Trophoblast cell (in vitro differentiated cells and primary cell): Measurements from ENCODE around the gene PHF12.

Experiments
- DNase-seq, 2 donors: peaks; one replicate each; pipeline ENCODE4 v3.0.0-alpha.2; 2016
- H2AFZ ChIP-seq: 2 replicates; pipeline ENCODE4 v1.6.1; 2013; ENCODE audit warnings: low read length, moderate library complexity, mild to moderate bottlenecking; ENCODE audit not compliant: insufficient read depth, poor library complexity
- H2AK5ac ChIP-seq: 2 replicates; pipeline ENCODE4 v1.6.1; 2013; ENCODE audit warnings: mild to moderate bottlenecking, low read length
- H2BK120ac ChIP-seq: 2 replicates; pipeline ENCODE4 v1.6.1; 2013; ENCODE audit warnings: low read length, mild to moderate bottlenecking, moderate library complexity; ENCODE audit not compliant: insufficient read depth, poor library complexity
- H2BK12ac ChIP-seq: 2 replicates; pipeline ENCODE4 v1.6.1; 2013; ENCODE audit warnings: mild to moderate bottlenecking, low read length, moderate library complexity
- H2BK5ac ChIP-seq: 2 replicates; pipeline ENCODE4 v1.6.1; 2013; ENCODE audit warnings: low read length, low read depth, moderate library complexity, mild to moderate bottlenecking; ENCODE audit not compliant: poor library complexity
- H3K14ac ChIP-seq: 2 replicates; pipeline ENCODE4 v1.6.1; 2013; ENCODE audit warnings: mild to moderate bottlenecking, low read length
- H3K18ac ChIP-seq: 2 replicates; pipeline ENCODE4 v1.6.1; 2013; ENCODE audit warnings: mild to moderate bottlenecking, low read length
- H3K23ac ChIP-seq: 2 replicates; pipeline ENCODE4 v1.6.1; 2013; ENCODE audit warnings: low read length
- H3K27ac ChIP-seq: 2 replicates; pipeline ENCODE4 v1.5.1; 2013; ENCODE audit warnings: low read depth, mild to moderate bottlenecking, inconsistent platforms, low read length, moderate library complexity
- H3K27me3 ChIP-seq: 2 replicates; pipeline ENCODE4 v1.6.1; 2013; ENCODE audit warnings: inconsistent platforms, mild to moderate bottlenecking, low read length, moderate library complexity; ENCODE audit not compliant: insufficient read depth
- H3K36me3 ChIP-seq, 2 experiments: 1 replicate in 1 of 2; 2 replicates in 1 of 2; pipeline ENCODE4 v1.6.1; 2013; ENCODE audit warnings: low read length in 2 of 2, mild to moderate bottlenecking in 2 of 2, moderate library complexity in 1 of 2; ENCODE audit not compliant: insufficient read depth in 2 of 2, control insufficient read depth in 1 of 2
- H3K4ac ChIP-seq: 2 replicates; pipeline ENCODE4 v1.6.1; 2013; ENCODE audit warnings: low read depth, mild to moderate bottlenecking, low read length, moderate library complexity
- H3K4me1 ChIP-seq, 2 experiments: 1 replicate in 1 of 2; 2 replicates in 1 of 2; pipeline ENCODE4 v1.6.1; 2013; ENCODE audit warnings: low read length in 2 of 2, mild to moderate bottlenecking in 2 of 2, moderate library complexity in 1 of 2; ENCODE audit not compliant: insufficient read depth in 2 of 2, control insufficient read depth in 1 of 2
- H3K4me2 ChIP-seq: 2 replicates; pipeline ENCODE4 v1.6.1; 2013; ENCODE audit warnings: inconsistent platforms, mild to moderate bottlenecking, low read length, moderate library complexity
- H3K4me3 ChIP-seq: 2 replicates; pipeline ENCODE4 v1.5.1; 2013; ENCODE audit warnings: mild to moderate bottlenecking, low read depth, low read length, inconsistent platforms
- H3K79me1 ChIP-seq: one replicate; pipeline ENCODE4 v1.6.1; 2013; ENCODE audit warnings: low read length
- H3K79me2 ChIP-seq: 2 replicates; pipeline ENCODE4 v1.6.1; 2013; ENCODE audit warnings: low read length, mild to moderate bottlenecking; ENCODE audit not compliant: control insufficient read depth, insufficient read depth, poor library complexity
- H3K9ac ChIP-seq: 2 replicates; pipeline ENCODE4 v1.6.1; 2013; ENCODE audit warnings: mild to moderate bottlenecking, low read length
- H3K9me3 ChIP-seq: 2 replicates; pipeline ENCODE4 v1.6.1; 2013; ENCODE audit warnings: low read depth, mild to moderate bottlenecking, control low read depth, inconsistent platforms, low read length; ENCODE audit not compliant: insufficient read depth
- H4K12ac ChIP-seq: 2 replicates; pipeline ENCODE4 v1.6.1; 2013; ENCODE audit warnings: low read depth, mild to moderate bottlenecking, low read length, moderate library complexity
- H4K8ac ChIP-seq: 2 replicates; pipeline ENCODE4 v1.6.1; 2013; ENCODE audit warnings: low read depth, mild to moderate bottlenecking, low read length, moderate library complexity
- H4K91ac ChIP-seq: one replicate; pipeline ENCODE4 v1.6.1; 2013; ENCODE audit warnings: low read depth, mild to moderate bottlenecking, low read length, moderate library complexity
- WGBS: extraction: QIAGEN DNeasy Blood & Tissue Kit; methylation state at CpG from one replicate; pipeline ENCODE4 v1.1.7; 2013; ENCODE audit warnings: missing lambda C conversion rate; ENCODE audit not compliant: insufficient read length, insufficient coverage; ENCODE audit errors: extremely low coverage; 5-methylcytosine and 5-hydroxymethylcytosine counted together

The PHF12 gene

DNA sequence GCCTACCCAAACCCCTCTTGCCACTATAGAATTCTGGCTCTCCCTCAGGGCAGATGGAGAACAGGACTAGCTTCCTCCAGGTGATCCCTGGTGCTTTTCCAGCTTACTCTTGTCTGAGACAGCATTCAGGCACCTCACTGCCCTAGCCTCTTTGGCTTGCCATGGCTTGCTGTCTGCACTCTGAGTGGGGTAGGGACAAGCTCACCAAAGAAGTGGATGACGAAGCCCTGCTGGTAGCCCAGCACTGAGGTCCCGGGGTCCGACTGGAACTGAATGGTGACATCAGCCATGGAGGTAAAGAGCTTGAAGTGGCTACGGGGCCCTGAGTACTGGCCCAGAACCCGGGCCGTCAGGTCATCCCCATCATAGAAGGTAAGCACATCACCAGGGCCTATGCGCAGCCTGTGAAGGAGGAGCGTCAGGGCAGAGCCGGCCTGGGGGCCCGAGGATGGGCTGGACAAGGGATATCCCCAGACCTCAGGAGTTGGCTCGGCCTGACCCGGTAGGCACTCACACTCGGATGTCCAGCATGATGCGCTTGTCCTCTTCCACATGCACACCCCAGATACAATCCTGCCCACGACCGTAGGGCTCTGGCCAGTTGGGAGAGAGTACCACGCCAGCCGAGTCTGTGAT is 7.6 kb upstream of the PHF12 start:
- Histone ChIP-seq H4K91ac (no peak overlapping the region), H3K79me1 (no peaks in the 10 kb centered on the region), H3K4ac (no peak overlapping the region), H3K36me3 (no peaks in the 10 kb centered on the region), H4K8ac (no peak overlapping the region), H3K4me2 (no peak overlapping the region), H3K27ac (no peak overlapping the region), H3K9me3 (peaks cover 2% of the 10 kb centered on the region), H2AFZ (no peak overlapping the region), H3K23ac (no peak overlapping the region), H4K12ac (no peak overlapping the region), H2BK120ac (no peak overlapping the region), H2BK5ac (no peak overlapping the region), H3K14ac (no peak overlapping the region), H3K27me3 (no peaks in the 10 kb centered on the region), H3K4me3 (no peak overlapping the region), H2AK5ac (no peak overlapping the region), H2BK12ac (no peak overlapping the region), H3K4me1 (no peaks in the 10 kb centered on the region), H3K79me2 (no peaks in the 10 kb centered on the region), H3K9ac (no peak overlapping the region), H3K18ac (no peak overlapping the region)
- DNase-seq, result no peak
- no CpG with 5 or more reads among the region's 18 CpGs for WGBS

DNA sequence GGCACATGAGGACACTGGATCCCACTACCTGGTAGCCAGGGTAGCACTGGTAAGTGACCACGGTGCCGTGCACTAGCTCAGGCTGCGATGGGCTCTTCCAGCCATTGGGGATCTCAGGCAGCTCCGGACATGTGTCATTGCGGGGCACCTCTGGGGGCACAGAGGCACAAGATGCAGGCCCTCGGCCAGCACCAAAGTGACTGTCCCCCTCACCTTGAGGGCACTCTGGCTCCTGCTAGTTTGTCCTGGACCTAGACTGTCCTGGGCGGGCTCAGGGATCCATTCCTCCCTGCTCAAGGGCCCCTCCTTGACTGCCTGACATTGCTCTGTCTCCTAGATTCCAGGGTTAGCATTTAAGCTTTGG is 6.7 kb upstream of the PHF12 start:
- Histone ChIP-seq H3K4me3 (no peak overlapping the region), H3K36me3 (no peaks in the 10 kb centered on the region), H3K9ac (no peak overlapping the region), H3K27me3 (no peaks in the 10 kb centered on the region), H2BK12ac (no peak overlapping the region), H3K4me1 (no peaks in the 10 kb centered on the region), H4K8ac (no peak overlapping the region), H2AK5ac (no peak overlapping the region), H3K79me1 (no peaks in the 10 kb centered on the region), H2BK5ac (no peak overlapping the region), H2AFZ (no peak overlapping the region), H3K14ac (no peak overlapping the region), H3K23ac (no peak overlapping the region), H3K27ac (no peak overlapping the region), H3K4me2 (no peak overlapping the region), H2BK120ac (no peak overlapping the region), H3K9me3 (peaks cover 2% of the 10 kb centered on the region), H4K12ac (no peak overlapping the region), H3K79me2 (no peaks in the 10 kb centered on the region), H3K4ac (no peak overlapping the region), H3K18ac (no peak overlapping the region), H4K91ac (no peak overlapping the region)
- no peak for DNase-seq
- WGBS, result no CpG with 5 or more reads among the region's 7 CpGs

DNA sequence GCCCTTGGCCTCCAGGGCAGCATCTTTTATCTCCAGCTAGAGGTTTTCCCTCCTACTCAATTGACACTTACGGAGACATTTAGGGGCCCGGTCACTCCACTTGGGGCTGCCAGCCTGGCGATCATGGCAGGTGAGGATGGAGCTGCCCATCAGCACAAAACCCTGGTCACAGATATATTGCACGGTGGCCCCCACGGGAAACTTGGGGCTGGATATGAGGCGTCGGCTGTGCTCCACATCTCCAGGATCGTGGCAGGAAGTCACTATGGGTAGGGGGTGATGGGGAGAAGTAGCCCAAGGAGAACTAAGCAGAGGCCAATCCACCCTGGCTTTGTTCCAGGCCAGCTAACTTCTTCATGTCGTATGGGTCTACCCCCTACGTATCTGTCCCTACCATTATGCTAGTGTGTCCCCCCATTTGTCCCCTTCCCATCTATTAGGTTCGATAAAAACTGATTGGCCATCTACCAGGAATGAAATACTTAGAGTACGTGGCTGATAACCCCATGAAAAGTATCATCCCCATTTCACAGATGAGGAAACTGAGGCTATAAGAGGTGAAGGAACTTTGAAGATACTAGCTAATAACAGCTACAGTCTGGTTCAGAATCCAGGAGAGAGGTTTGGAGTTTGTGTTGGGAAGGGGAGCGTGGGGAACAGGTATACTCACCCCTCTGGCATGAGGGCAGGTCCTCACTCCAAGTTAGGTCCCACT is 6.1 kb upstream of the PHF12 start:
- no peak overlapping the region for H3K14ac ChIP-seq

DNA sequence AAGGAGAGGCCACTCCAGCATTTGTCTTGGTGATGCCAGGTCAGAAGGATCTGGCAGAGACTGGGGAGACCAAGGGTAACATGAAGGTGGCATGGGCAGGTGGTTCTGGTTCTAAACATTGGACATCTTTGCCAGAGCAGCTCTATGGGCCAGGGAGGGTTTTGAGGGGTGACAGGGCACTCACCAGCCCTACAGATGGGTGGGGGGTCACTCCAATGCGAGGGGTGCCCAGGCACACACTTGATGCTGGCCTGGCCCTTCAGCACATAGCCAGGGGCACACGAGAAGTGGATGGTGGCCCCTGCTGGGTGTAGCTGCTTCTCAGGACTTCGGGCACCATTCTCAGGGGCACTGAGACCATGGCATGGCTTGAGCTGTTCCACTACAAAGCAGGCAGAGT is 5.5 kb upstream of the PHF12 start:
- peaks cover under 1% of the 10 kb centered on the region for H3K79me2 ChIP-seq
- no peak overlapping the region for H3K9ac ChIP-seq
- no peak overlapping the region for H3K4me2 ChIP-seq
- no peak overlapping the region for H2AK5ac ChIP-seq
- no peak overlapping the region for H3K4ac ChIP-seq
- no peak for DNase-seq
- H4K12ac ChIP-seq, result no peak overlapping the region
- WGBS, result no CpG with 5 or more reads among the region's 3 CpGs
- H2BK12ac ChIP-seq, result no peak overlapping the region
- H3K4me3 ChIP-seq, result no peak overlapping the region
- H2AFZ ChIP-seq, result no peak overlapping the region
- H3K23ac ChIP-seq, result no peak overlapping the region
- H3K27me3 ChIP-seq, result no peaks in the 10 kb centered on the region
- H4K91ac ChIP-seq, result no peak overlapping the region
- H3K27ac ChIP-seq, result no peak overlapping the region
- H3K9me3 ChIP-seq, result peaks cover 2% of the 10 kb centered on the region
- no peak overlapping the region for H2BK120ac ChIP-seq
- H3K36me3 ChIP-seq, result no peaks in the 10 kb centered on the region
- H3K18ac ChIP-seq, result no peak overlapping the region
- H3K14ac ChIP-seq, result no peak overlapping the region
- H2BK5ac ChIP-seq, result no peak overlapping the region
- peaks cover 0 to 3% of the 10 kb centered on the region in 2 experiments for H3K4me1 ChIP-seq
- H3K79me1 ChIP-seq, result peaks cover 3% of the 10 kb centered on the region
- H4K8ac ChIP-seq, result no peak overlapping the region

More for the DNA sequence above, 6.1 kb upstream of the PHF12 start:
- Histone ChIP-seq H3K4me2 (no peak overlapping the region), H2BK5ac (no peak overlapping the region), H3K4me1 (peaks cover 0 to 3% of the 10 kb centered on the region in 2 experiments), H4K91ac (no peak overlapping the region), H3K79me1 (no peaks in the 10 kb centered on the region), H3K36me3 (no peaks in the 10 kb centered on the region), H2AK5ac (no peak overlapping the region), H3K18ac (no peak overlapping the region), H3K27me3 (no peaks in the 10 kb centered on the region), H3K4ac (no peak overlapping the region), H3K79me2 (no peaks in the 10 kb centered on the region), H2BK120ac (no peak overlapping the region), H3K27ac (no peak overlapping the region), H2BK12ac (no peak overlapping the region), H3K4me3 (no peak overlapping the region), H3K9me3 (peaks cover 2% of the 10 kb centered on the region), H3K23ac (no peak overlapping the region), H4K12ac (no peak overlapping the region), H2AFZ (no peak overlapping the region), H3K9ac (no peak overlapping the region), H4K8ac (no peak overlapping the region)
- WGBS, result no CpG with 5 or more reads among the region's 13 CpGs
- DNase-seq, result no peak
